HG03457 (cell line): ENCODE measurements around the gene SLC2A5.
"Not testable (repeated sequence)": the region's sequence is repeated elsewhere in the genome, so short reads cannot be mapped to it uniquely, and the experiment has no call there.

Source experiments
- ATAC-seq: cut with Tn5 transposase; IDR thresholded peaks from one replicate; pipeline ENCODE4 v1.9.1; 2021; ENCODE audit warnings: moderate number of reproducible peaks; ENCODE audit not compliant: unreplicated experiment

SLC2A5 gene

GRCh38 chr1:9037476-9038337, 31.7 kb downstream of the SLC2A5 start:
- ATAC-seq: no peak

GRCh38 chr1:9035226-9035625, 34.2 kb downstream of the SLC2A5 start:
- no peak for ATAC-seq

- ATAC-seq: no peak
Measured at GRCh38 chr1:9033363-9033762, 36.1 kb downstream of the SLC2A5 start.

GRCh38 chr1:9031484-9032259, 37.8 kb downstream of the SLC2A5 start:
- no peak for ATAC-seq

GRCh38 chr1:9031077-9031476, 38.4 kb downstream of the SLC2A5 start:
- ATAC-seq: not testable (repeated sequence)

- ATAC-seq: no peak
Measured at GRCh38 chr1:9028921-9029705, 40.3 kb downstream of the SLC2A5 start.

- ATAC-seq: no peak
Measured at GRCh38 chr1:9027307-9027706, 42.1 kb downstream of the SLC2A5 start.

- ATAC-seq: no peak
Measured at GRCh38 chr1:9025449-9025848, 44.0 kb downstream of the SLC2A5 start.

GRCh38 chr1:9024837-9025236, 44.6 kb downstream of the SLC2A5 start:
- ATAC-seq: no peak

- no peak for ATAC-seq
Measured at GRCh38 chr1:9022773-9023172, 46.7 kb downstream of the SLC2A5 start.

- not testable (repeated sequence) for ATAC-seq
Measured at GRCh38 chr1:9022026-9022738, 47.3 kb downstream of the SLC2A5 start.

- ATAC-seq: no peak
Measured at GRCh38 chr1:9020305-9020704, 49.1 kb downstream of the SLC2A5 start.

- ATAC-seq: no peak
Measured at GRCh38 chr1:9019896-9020295, 49.5 kb downstream of the SLC2A5 start.

- ATAC-seq: no peak
Measured at GRCh38 chr1:9018333-9018732, 51.1 kb downstream of the SLC2A5 start.

GRCh38 chr1:9016455-9016854, 53.0 kb downstream of the SLC2A5 start:
- no peak for ATAC-seq

GRCh38 chr1:9014475-9015375, 54.7 kb downstream of the SLC2A5 start:
- ATAC-seq: no peak

GRCh38 chr1:9013819-9014218, 55.6 kb downstream of the SLC2A5 start:
- ATAC-seq: no peak

GRCh38 chr1:9010781-9011323, 58.6 kb downstream of the SLC2A5 start:
- no peak for ATAC-seq
